Activated B cell treated with CpG ODN at 0.5 μM for 24 hours (primary cell): ENCODE results near the gene AZI2. TPM values are rescaled to one million over a fixed set of nuclear protein-coding genes. Genes with fewer than 3 reads are reported as not detected.

Experiments
- ATAC-seq: fragments of 200-7000 bp; cut with Tn5 transposase; one replicate; pipeline ENCODE4 v1.10.0; 2021; ENCODE audit warnings: low read depth, mild to moderate bottlenecking, moderate library complexity
- CTCF ChIA-PET: fragments of 350-600 bp; sonication (Branson Sonifier 250); formaldehyde crosslinking; loops from one replicate; lab custom pipeline; 2021; ENCODE audit warnings: antibody characterized with exemption; lab: Charles Lee
- POLR2A ChIA-PET: fragments of 350-600 bp; sonication (Branson Sonifier 250); formaldehyde crosslinking; loops from one replicate; lab custom pipeline; 2021; ENCODE audit warnings: antibody characterized with exemption; lab: Charles Lee
- DNase-seq: peaks from one replicate; pipeline ENCODE4 v3.0.0; 2022
- H3K27ac Mint-ChIP-seq: one replicate; pipeline ENCODE4 v1.8.0; 2020; ENCODE audit warnings: mixed read lengths
- H3K27me3 Mint-ChIP-seq: one replicate; pipeline ENCODE4 v1.8.0; 2021; ENCODE audit warnings: mixed read lengths
- H3K36me3 Mint-ChIP-seq: one replicate; pipeline ENCODE4 v1.8.0; 2021; ENCODE audit warnings: low read depth, mixed read lengths
- H3K4me1 Mint-ChIP-seq: one replicate; pipeline ENCODE4 v1.8.0; 2021; ENCODE audit warnings: mixed read lengths
- H3K4me3 Mint-ChIP-seq: one replicate; pipeline ENCODE4 v1.8.0; 2020; ENCODE audit warnings: mild to moderate bottlenecking, mixed read lengths
- H3K9me3 Mint-ChIP-seq: one replicate; pipeline ENCODE4 v1.8.0; 2020; ENCODE audit warnings: mixed read lengths
- intact Hi-C: fragments of 100-400 bp; cut with micrococcal nuclease; formaldehyde crosslinking; loops from one replicate; pipeline ENCODE4 v1.15.1; 2024
- total RNA-seq: library from RNA; stranded (reverse); gene quantifications from 2 replicates; pipeline ENCODE4 v1.2.3, GENCODE V29; 2022
- TF ChIP-seq, protein P1 (sequence below): fragments of 200-600 bp; IDR thresholded peaks from one replicate; pipeline ENCODE4 v1.8.0; 2022; ENCODE audit warnings: antibody characterized with exemption, mild to moderate bottlenecking

AZI2 gene, protein sequence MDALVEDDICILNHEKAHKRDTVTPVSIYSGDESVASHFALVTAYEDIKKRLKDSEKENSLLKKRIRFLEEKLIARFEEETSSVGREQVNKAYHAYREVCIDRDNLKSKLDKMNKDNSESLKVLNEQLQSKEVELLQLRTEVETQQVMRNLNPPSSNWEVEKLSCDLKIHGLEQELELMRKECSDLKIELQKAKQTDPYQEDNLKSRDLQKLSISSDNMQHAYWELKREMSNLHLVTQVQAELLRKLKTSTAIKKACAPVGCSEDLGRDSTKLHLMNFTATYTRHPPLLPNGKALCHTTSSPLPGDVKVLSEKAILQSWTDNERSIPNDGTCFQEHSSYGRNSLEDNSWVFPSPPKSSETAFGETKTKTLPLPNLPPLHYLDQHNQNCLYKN
- 20.8 and 21.8 TPM in 2 replicates for total RNA-seq

- Mint-ChIP-seq H3K9me3 (peaks cover 6% of the 10 kb centered on the region), H3K4me3 (peak within 1 kb of the TSS; percentile 97), H3K27me3 (no peaks in the 10 kb centered on the region), H3K36me3 (peaks cover 34% of the 10 kb centered on the region), H3K4me1 (peaks cover 43% of the 10 kb centered on the region), H3K27ac (peak within 1 kb of the TSS; percentile 97)
- peak; percentile 89 for ATAC-seq
- ChIA-PET POLR2A (interaction anchor here (0.5 to 1.7 kb wide), 9 partner anchors 11 to 1629 kb away, joined by 3 to 6 read pairs (median 3); partner anchors contain the start of genes CMC1 and SLC4A7), CTCF (interaction anchor here (1.0 to 1.1 kb wide), 2 partner anchors 637 to 991 kb away, joined by 3 to 5 read pairs; no protein-coding TSS in a partner anchor)
- DNase-seq = peak; percentile 93
- intact Hi-C loops = loop anchor here (1.0 to 5.0 kb wide), 5 partner anchors 108 to 980 kb away; partner anchors contain the start of genes CMC1, NEK10 and SLC4A7
- TF ChIP-seq, protein P1, sequence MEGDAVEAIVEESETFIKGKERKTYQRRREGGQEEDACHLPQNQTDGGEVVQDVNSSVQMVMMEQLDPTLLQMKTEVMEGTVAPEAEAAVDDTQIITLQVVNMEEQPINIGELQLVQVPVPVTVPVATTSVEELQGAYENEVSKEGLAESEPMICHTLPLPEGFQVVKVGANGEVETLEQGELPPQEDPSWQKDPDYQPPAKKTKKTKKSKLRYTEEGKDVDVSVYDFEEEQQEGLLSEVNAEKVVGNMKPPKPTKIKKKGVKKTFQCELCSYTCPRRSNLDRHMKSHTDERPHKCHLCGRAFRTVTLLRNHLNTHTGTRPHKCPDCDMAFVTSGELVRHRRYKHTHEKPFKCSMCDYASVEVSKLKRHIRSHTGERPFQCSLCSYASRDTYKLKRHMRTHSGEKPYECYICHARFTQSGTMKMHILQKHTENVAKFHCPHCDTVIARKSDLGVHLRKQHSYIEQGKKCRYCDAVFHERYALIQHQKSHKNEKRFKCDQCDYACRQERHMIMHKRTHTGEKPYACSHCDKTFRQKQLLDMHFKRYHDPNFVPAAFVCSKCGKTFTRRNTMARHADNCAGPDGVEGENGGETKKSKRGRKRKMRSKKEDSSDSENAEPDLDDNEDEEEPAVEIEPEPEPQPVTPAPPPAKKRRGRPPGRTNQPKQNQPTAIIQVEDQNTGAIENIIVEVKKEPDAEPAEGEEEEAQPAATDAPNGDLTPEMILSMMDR = no peak
Observed at GRCh38 chr3:28348629-28349468, at the start of gene AZI2, which contains the start of gene ZCWPW2. Gene AZI2 (minus strand): TSS chr3:28348824. CDS start chr3:28340617, 8,207 bp downstream. Gene ZCWPW2 (plus strand): TSS chr3:28348721. CDS start chr3:28413069, 64,348 bp downstream.

GRCh38 chr3:28388978-28389377 is 40.4 kb upstream of the AZI2 start:
- intact Hi-C loops = no loop called here
- no peaks in the 10 kb centered on the region for H3K27me3 Mint-ChIP-seq
- POLR2A ChIA-PET = no interaction called here
- H3K27ac Mint-ChIP-seq = no peak overlapping the region
- CTCF ChIA-PET = no interaction called here
- DNase-seq = no peak
- H3K4me3 Mint-ChIP-seq = no peak overlapping the region
- peaks cover 18% of the 10 kb centered on the region for H3K9me3 Mint-ChIP-seq
- ATAC-seq = no peak
- H3K4me1 Mint-ChIP-seq = no peaks in the 10 kb centered on the region
- TF ChIP-seq, protein P1 = no peak
- H3K36me3 Mint-ChIP-seq = no peaks in the 10 kb centered on the region

GRCh38 chr3:28386049-28386448 is 37.4 kb upstream of the AZI2 start:
- Mint-ChIP-seq H3K9me3 (no peaks in the 10 kb centered on the region), H3K36me3 (no peaks in the 10 kb centered on the region), H3K4me3 (no peak overlapping the region), H3K4me1 (no peaks in the 10 kb centered on the region), H3K27me3 (peaks cover 2% of the 10 kb centered on the region), H3K27ac (no peak overlapping the region)
- no peak for ATAC-seq
- CTCF ChIA-PET = no interaction called here
- no peak for DNase-seq
- TF ChIP-seq, protein P1 = no peak
- intact Hi-C loops = no loop called here
- POLR2A ChIA-PET = no interaction called here

GRCh38 chr3:28376424-28376823 is 27.8 kb upstream of the AZI2 start:
- H3K9me3 Mint-ChIP-seq = peaks cover 7% of the 10 kb centered on the region
- peaks cover 14% of the 10 kb centered on the region for H3K27me3 Mint-ChIP-seq
- no peak overlapping the region for H3K4me3 Mint-ChIP-seq
- intact Hi-C loops = no loop called here
- H3K36me3 Mint-ChIP-seq = no peaks in the 10 kb centered on the region
- ATAC-seq (no peak), DNase-seq (no peak)
- no peaks in the 10 kb centered on the region for H3K4me1 Mint-ChIP-seq
- H3K27ac Mint-ChIP-seq = no peak overlapping the region
- POLR2A ChIA-PET = no interaction called here
- CTCF ChIA-PET = no interaction called here
- TF ChIP-seq, protein P1 = no peak
